ENCODE measurements around the gene BNC2. TPM values are rescaled to one million over a fixed set of nuclear protein-coding genes. Genes with fewer than 3 reads are reported as not detected.

BNC2 gene
- total RNA-seq, 4 donors from 2014 or later = 17.2 to 26.7 (median 20.1) TPM

DNA sequence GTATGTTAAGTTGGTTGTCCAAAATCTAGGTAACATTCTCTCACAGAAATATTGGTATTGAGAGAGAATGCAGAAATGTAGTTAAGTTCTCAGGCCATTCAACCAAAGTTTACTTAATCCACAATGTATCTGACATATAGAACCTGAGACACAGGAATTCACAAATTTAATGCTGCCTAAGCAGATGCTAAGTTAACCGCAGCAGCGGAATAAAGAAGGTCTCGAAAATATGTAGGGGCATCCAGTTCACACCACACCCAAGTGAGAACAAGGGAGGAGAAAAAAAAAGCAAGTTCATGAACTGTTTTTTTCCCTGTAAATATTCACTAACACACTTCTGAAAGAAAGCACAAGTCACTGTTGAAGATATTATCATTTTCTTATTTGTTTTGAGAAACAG lies 194.0 kb downstream of the BNC2 start:
- TF ChIP-seq, protein P1, sequence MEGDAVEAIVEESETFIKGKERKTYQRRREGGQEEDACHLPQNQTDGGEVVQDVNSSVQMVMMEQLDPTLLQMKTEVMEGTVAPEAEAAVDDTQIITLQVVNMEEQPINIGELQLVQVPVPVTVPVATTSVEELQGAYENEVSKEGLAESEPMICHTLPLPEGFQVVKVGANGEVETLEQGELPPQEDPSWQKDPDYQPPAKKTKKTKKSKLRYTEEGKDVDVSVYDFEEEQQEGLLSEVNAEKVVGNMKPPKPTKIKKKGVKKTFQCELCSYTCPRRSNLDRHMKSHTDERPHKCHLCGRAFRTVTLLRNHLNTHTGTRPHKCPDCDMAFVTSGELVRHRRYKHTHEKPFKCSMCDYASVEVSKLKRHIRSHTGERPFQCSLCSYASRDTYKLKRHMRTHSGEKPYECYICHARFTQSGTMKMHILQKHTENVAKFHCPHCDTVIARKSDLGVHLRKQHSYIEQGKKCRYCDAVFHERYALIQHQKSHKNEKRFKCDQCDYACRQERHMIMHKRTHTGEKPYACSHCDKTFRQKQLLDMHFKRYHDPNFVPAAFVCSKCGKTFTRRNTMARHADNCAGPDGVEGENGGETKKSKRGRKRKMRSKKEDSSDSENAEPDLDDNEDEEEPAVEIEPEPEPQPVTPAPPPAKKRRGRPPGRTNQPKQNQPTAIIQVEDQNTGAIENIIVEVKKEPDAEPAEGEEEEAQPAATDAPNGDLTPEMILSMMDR (IDR thresholded peaks at IDR 0.05; ENCODE audit: low read depth) = no peak

DNA sequence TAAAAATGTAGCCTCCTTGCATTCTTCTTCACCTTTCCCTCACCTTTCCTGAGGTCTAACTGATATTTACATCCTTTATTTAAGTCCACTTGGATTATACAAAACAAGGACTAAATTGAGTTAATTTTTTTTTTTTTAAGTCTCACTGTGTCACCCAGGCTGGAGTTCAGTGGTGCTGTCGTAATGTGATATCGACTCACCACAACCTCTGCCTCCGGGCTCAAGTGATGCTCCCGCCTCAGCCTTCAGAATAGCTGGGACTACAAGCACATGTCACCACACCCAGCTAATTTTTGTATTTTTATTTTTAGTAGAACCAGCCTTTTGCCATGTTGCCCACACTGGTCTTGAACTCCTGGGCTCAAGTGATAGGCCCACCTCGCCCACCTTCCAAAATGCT lies 195.3 kb downstream of the BNC2 start:
- TF ChIP-seq, protein P1 (IDR thresholded peaks at IDR 0.05; ENCODE audit: low read depth) = no peak

- TF ChIP-seq, protein P1 (IDR thresholded peaks at IDR 0.05; ENCODE audit: low read depth) = no peak
Measured at GRCh38 chr9:16673171-16673570, 197.3 kb downstream of the BNC2 start.

- TF ChIP-seq, protein P1 (IDR thresholded peaks at IDR 0.05; ENCODE audit: low read depth) = no peak
Measured at GRCh38 chr9:16672501-16672900, 198.0 kb downstream of the BNC2 start.

DNA sequence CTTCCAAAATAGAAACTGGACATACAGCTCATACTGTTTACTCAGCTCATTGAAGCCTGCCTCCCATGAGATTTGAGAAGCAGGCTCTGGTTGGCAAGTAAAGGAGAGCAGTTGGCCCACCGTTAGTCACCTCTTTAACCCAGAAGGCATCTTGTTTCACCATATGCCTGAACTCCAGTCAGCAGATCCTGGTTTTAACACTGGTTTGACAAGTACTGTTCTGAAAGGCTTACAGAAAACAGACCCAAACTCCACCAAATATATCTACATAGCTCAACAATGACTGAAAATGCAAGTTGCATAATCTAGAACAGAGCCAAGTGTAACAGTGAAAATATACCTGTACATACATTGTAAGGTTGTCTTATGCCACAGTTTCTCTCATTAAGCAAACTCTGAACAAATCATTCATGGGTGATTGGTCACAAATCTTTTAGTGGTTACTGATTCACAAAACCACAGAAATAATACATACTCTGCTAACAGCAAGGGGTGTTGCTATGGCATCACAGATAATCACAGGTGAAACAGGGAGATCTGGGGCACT lies 198.8 kb downstream of the BNC2 start:
- TF ChIP-seq, protein P1 (IDR thresholded peaks at IDR 0.05; ENCODE audit: low read depth) = no peak

GRCh38 chr9:16670791-16671190 lies 199.7 kb downstream of the BNC2 start:
- TF ChIP-seq, protein P1 (IDR thresholded peaks at IDR 0.05; ENCODE audit: low read depth) = no peak

GRCh38 chr9:16668734-16669295 lies 201.7 kb downstream of the BNC2 start:
- TF ChIP-seq, protein P1 (IDR thresholded peaks at IDR 0.05; ENCODE audit: low read depth) = no peak

All from subcutaneous adipose tissue (tissue), 4 donors.